H1 (cell line): Measurements from ENCODE around the gene F13B. TPM values are rescaled to one million over a fixed set of nuclear protein-coding genes. Genes with fewer than 3 reads are reported as not detected.
A peak's percentile ranks its signal among the peaks of the same experiment; 100 is the strongest.

Source experiments
- CTCF ChIA-PET: fragments of 300-600 bp; sonication (Branson Sonifier 250); formaldehyde crosslinking; loops from one replicate; lab custom pipeline; 2021; ENCODE audit not compliant: partially characterized antibody; lab: Charles Lee
- POLR2A ChIA-PET: fragments of 300-600 bp; sonication (Branson Sonifier 250); formaldehyde crosslinking; loops from one replicate; lab custom pipeline; 2021; ENCODE audit warnings: inconsistent platforms; ENCODE audit not compliant: partially characterized antibody; lab: Charles Lee
- DNase-seq, 2 experiments: peaks; one replicate each; pipeline versions ENCODE4 v3.0.0 to v3.0.0-alpha.2; 2010 to 2022; ENCODE audit warnings: low spot score in 2 of 2, low read depth in 1 of 2, mixed read lengths in 1 of 2
- FAIRE-seq: peaks from 2 replicates; lab custom pipeline; 2011; peaks lifted over from hg19 to GRCh38; lab: Jason Lieb, UNC
- H2AFZ ChIP-seq: 2 replicates; pipeline ENCODE4 v1.8.1; 2012; ENCODE audit warnings: low read length, inconsistent platforms
- H2AK5ac ChIP-seq: 2 replicates; pipeline ENCODE4 v1.6.1; 2013; ENCODE audit warnings: low read depth, low read length
- H2BK120ac ChIP-seq: replicated peaks from 2 replicates; pipeline ENCODE3; 2013; ENCODE audit warnings: low read depth, low read length, inconsistent platforms
- H2BK12ac ChIP-seq: 2 replicates; pipeline ENCODE4 v1.6.1; 2013; ENCODE audit warnings: low read depth, low read length
- H2BK15ac ChIP-seq: 2 replicates; pipeline ENCODE4 v1.6.1; 2013; ENCODE audit warnings: low read length
- H2BK20ac ChIP-seq: 2 replicates; pipeline ENCODE4 v1.6.1; 2013; ENCODE audit warnings: low read length
- H2BK5ac ChIP-seq: 2 replicates; pipeline ENCODE4 v1.6.1; 2013; ENCODE audit warnings: low read depth, low read length
- H3K14ac ChIP-seq: 2 replicates; pipeline ENCODE4 v1.6.1; 2013; ENCODE audit warnings: inconsistent platforms; ENCODE audit not compliant: insufficient read length
- H3K18ac ChIP-seq: 2 replicates; pipeline ENCODE4 v1.6.1; 2013; ENCODE audit warnings: low read length; ENCODE audit errors: extremely low read depth
- H3K23ac ChIP-seq: 2 replicates; pipeline ENCODE4 v1.6.1; 2013; ENCODE audit warnings: inconsistent platforms; ENCODE audit not compliant: insufficient read length
- H3K23me2 ChIP-seq: 2 replicates; pipeline ENCODE4 v1.6.1; 2013; ENCODE audit warnings: low read depth, low read length
- H3K27ac ChIP-seq: 2 replicates; pipeline ENCODE4 v1.6.1; 2011; ENCODE audit warnings: low read depth, low read length, inconsistent platforms
- H3K27me3 ChIP-seq, 4 experiments: replicated peaks in 1 of 4; 1 replicate in 1 of 4; 2 replicates in 3 of 4; pipeline versions ENCODE4 v1.6.1 to v1.8.1; 2011 to 2013; ENCODE audit warnings: low read length in 3 of 4, mild to moderate bottlenecking in 3 of 4, inconsistent platforms in 2 of 4, mixed read lengths in 2 of 4, moderate library complexity in 1 of 4; ENCODE audit not compliant: control insufficient read depth in 3 of 4, insufficient read depth in 3 of 4; ENCODE audit errors: extremely low read depth in 1 of 4
- H3K36me3 ChIP-seq, 4 experiments: 2 replicates each; pipeline versions ENCODE4 v1.6.1 to v1.8.1; 2011 to 2013; ENCODE audit warnings: mild to moderate bottlenecking in 4 of 4, low read length in 3 of 4, moderate library complexity in 2 of 4, control low read depth in 1 of 4, inconsistent platforms in 1 of 4; ENCODE audit not compliant: insufficient read depth in 4 of 4, control insufficient read depth in 2 of 4
- H3K4ac ChIP-seq: replicated peaks from 2 replicates; pipeline ENCODE3; 2013; ENCODE audit warnings: low read length, low read depth, mixed read lengths, inconsistent platforms; ENCODE audit not compliant: insufficient read length
- H3K4me1 ChIP-seq, 4 experiments: replicated peaks in 1 of 4; 1 replicate in 1 of 4; 2 replicates in 3 of 4; pipeline versions ENCODE4 v1.6.1 to v1.8.1; 2011 to 2013; ENCODE audit warnings: low read length in 3 of 4, inconsistent platforms in 2 of 4, mixed read lengths in 1 of 4; ENCODE audit not compliant: insufficient read depth in 4 of 4, control insufficient read depth in 3 of 4
- H3K4me2 ChIP-seq, 2 experiments: 2 replicates each; pipeline versions ENCODE4 v1.6.1 to v1.8.1; 2011 to 2013; ENCODE audit warnings: low read depth in 2 of 2, low read length in 2 of 2, control low read depth in 1 of 2, inconsistent platforms in 1 of 2, mild to moderate bottlenecking in 1 of 2; ENCODE audit not compliant: insufficient read depth in 1 of 2
- H3K4me3 ChIP-seq, 4 experiments: fragments of 200-600, 300-600 bp in 1 of 4; sonication (generic), shearing (Covaris generic), sonication (Bioruptor Twin) in 1 of 4; 2 replicates each; pipeline versions ENCODE4 v1.5.1 to v1.8.1; 2011 to 2016; ENCODE audit warnings: low read length in 4 of 4, low read depth in 3 of 4, control low read depth in 2 of 4, inconsistent platforms in 2 of 4, mild to moderate bottlenecking in 2 of 4, mixed read lengths in 1 of 4, moderate library complexity in 1 of 4; ENCODE audit not compliant: insufficient read depth in 2 of 4; ENCODE audit errors: extremely low read depth in 1 of 4
- H3K56ac ChIP-seq: replicated peaks from 2 replicates; pipeline ENCODE3; 2013; ENCODE audit warnings: low read depth, mild to moderate bottlenecking, mixed read lengths, low read length, inconsistent platforms; ENCODE audit not compliant: insufficient read length
- H3K79me1 ChIP-seq: 2 replicates; pipeline ENCODE4 v1.6.1; 2013; ENCODE audit warnings: low read depth, low read length, control low read depth
- H3K79me2 ChIP-seq, 2 experiments: 2 replicates each; pipeline versions ENCODE4 v1.6.1 to v1.8.1; 2012 to 2013; ENCODE audit warnings: low read length in 2 of 2, mild to moderate bottlenecking in 2 of 2, inconsistent platforms in 1 of 2; ENCODE audit not compliant: insufficient read depth in 2 of 2, control insufficient read depth in 1 of 2
- H3K9ac ChIP-seq, 4 experiments: replicated peaks in 1 of 4; 1 replicate in 1 of 4; 2 replicates in 3 of 4; pipeline versions ENCODE4 v1.6.1 to v1.8.1; 2011 to 2013; ENCODE audit warnings: low read depth in 3 of 4, low read length in 3 of 4, control low read depth in 2 of 4, mild to moderate bottlenecking in 2 of 4, moderate library complexity in 2 of 4, inconsistent platforms in 1 of 4; ENCODE audit errors: extremely low read depth in 1 of 4
- H3K9me3 ChIP-seq, 2 experiments: 2 replicates each; pipeline versions ENCODE4 v1.6.1 to v1.8.1; 2012 to 2013; ENCODE audit warnings: mild to moderate bottlenecking in 2 of 2, moderate library complexity in 2 of 2, control low read depth in 1 of 2, inconsistent platforms in 1 of 2, low read depth in 1 of 2, low read length in 1 of 2, mixed read lengths in 1 of 2; ENCODE audit not compliant: insufficient read depth in 2 of 2
- H4K20me1 ChIP-seq, 2 experiments: replicated peaks in 1 of 2; 2 replicates each; pipeline versions ENCODE3 to v1.8.1; 2011 to 2013; ENCODE audit warnings: inconsistent platforms in 2 of 2, low read length in 2 of 2, mild to moderate bottlenecking in 1 of 2; ENCODE audit not compliant: insufficient read depth in 2 of 2, control insufficient read depth in 1 of 2
- H4K5ac ChIP-seq: 2 replicates; pipeline ENCODE4 v1.6.1; 2013; ENCODE audit warnings: low read length, low read depth, mixed read lengths, inconsistent platforms; ENCODE audit not compliant: insufficient read length
- H4K8ac ChIP-seq: 2 replicates; pipeline ENCODE4 v1.8.0; 2013; ENCODE audit warnings: mild to moderate bottlenecking, moderate library complexity, low read length, inconsistent platforms; ENCODE audit not compliant: insufficient read depth; ENCODE audit errors: extremely low read depth
- H4K91ac ChIP-seq: replicated peaks from 2 replicates; pipeline ENCODE3; 2013; ENCODE audit warnings: low read length, mixed read lengths, inconsistent platforms; ENCODE audit not compliant: insufficient read length
- CTBP2 ChIP-seq: IDR thresholded peaks from 2 replicates; pipeline ENCODE4 v1.7.0; 2011; ENCODE audit warnings: borderline replicate concordance, mild to moderate bottlenecking, moderate library complexity, mixed read lengths, low read length; ENCODE audit not compliant: insufficient read depth, insufficient read length
- E2F6 ChIP-seq: IDR thresholded peaks from 2 replicates; pipeline ENCODE4 v1.6.1; 2012; ENCODE audit warnings: inconsistent platforms
- EP300 ChIP-seq, 2 experiments: IDR thresholded peaks; 1 replicate in 1 of 2; 2 replicates in 1 of 2; pipeline ENCODE4 v1.6.1; 2011 to 2012; ENCODE audit warnings: low read depth in 2 of 2, low read length in 2 of 2, mild to moderate bottlenecking in 2 of 2, borderline replicate concordance in 1 of 2, inconsistent platforms in 1 of 2, moderate library complexity in 1 of 2
- JUN ChIP-seq: IDR thresholded peaks from 2 replicates; pipeline ENCODE4 v1.6.1; 2011; ENCODE audit warnings: low read depth, mild to moderate bottlenecking, improper control_type of control experiment, low read length
- JUND ChIP-seq: IDR thresholded peaks from 2 replicates; pipeline ENCODE4 v1.6.1; 2011; ENCODE audit warnings: mild to moderate bottlenecking, improper control_type of control experiment, low read length
- KDM4A ChIP-seq: IDR thresholded peaks from one replicate; pipeline ENCODE4 v1.7.1; 2012; ENCODE audit warnings: low read depth, mild to moderate bottlenecking, moderate library complexity, low read length, inconsistent platforms; ENCODE audit not compliant: severe bottlenecking
- KDM5A ChIP-seq: fragments of 200-600 bp; IDR thresholded peaks from 2 replicates; pipeline ENCODE4 v1.7.1; 2012; ENCODE audit warnings: mild to moderate bottlenecking, low read length, inconsistent platforms, mixed read lengths
- MAX ChIP-seq: IDR thresholded peaks from 2 replicates; pipeline ENCODE4 v1.6.1; 2012; ENCODE audit warnings: inconsistent platforms
- POLR2A ChIP-seq, 2 experiments: IDR thresholded peaks; 1 replicate in 1 of 2; 2 replicates in 1 of 2; pipeline ENCODE4 v1.6.1; 2011; ENCODE audit warnings: low read depth in 2 of 2, low read length in 2 of 2, mild to moderate bottlenecking in 2 of 2; ENCODE audit errors: control extremely low read depth in 1 of 2
- SIN3A ChIP-seq, 2 experiments: IDR thresholded peaks in 1 of 2; conservative IDR thresholded peaks in 1 of 2; 2 replicates each; pipeline ENCODE4 v1.6.1; 2011 to 2012; ENCODE audit warnings: low read length in 2 of 2, improper control_type of control experiment in 1 of 2, low read depth in 1 of 2, mild to moderate bottlenecking in 1 of 2
- TAF7 ChIP-seq: optimal IDR thresholded peaks from 2 replicates; pipeline ENCODE3; 2011; ENCODE audit warnings: low read depth, mild to moderate bottlenecking, inconsistent platforms, low read length, moderate library complexity, borderline replicate concordance
- TBP ChIP-seq: IDR thresholded peaks from 2 replicates; pipeline ENCODE4 v1.6.1; 2011; ENCODE audit warnings: low read depth, low read length, improper control_type of control experiment
- ZNF274 ChIP-seq: IDR thresholded peaks from 2 replicates; pipeline ENCODE4 v1.7.0; 2012; ENCODE audit warnings: low read length, borderline replicate concordance; ENCODE audit errors: extremely low read depth
- WGBS, 2 experiments: shearing (Covaris generic) in 1 of 2; methylation state at CpG; one replicate each; pipeline versions ENCODE4 v1.1.6 to v1.1.7; 2013 to 2015; ENCODE audit warnings: low lambda C conversion rate in 2 of 2, mixed read lengths in 2 of 2, inconsistent platforms in 1 of 2, low coverage in 1 of 2, missing lambda C conversion rate in 1 of 2; ENCODE audit not compliant: insufficient replicate concordance in 2 of 2, insufficient coverage in 1 of 2, insufficient read length in 1 of 2; ENCODE audit errors: extremely low coverage in 1 of 2, missing lambda C conversion rate in 1 of 2; 5-methylcytosine and 5-hydroxymethylcytosine counted together
- polyA plus RNA-seq, 7 experiments: library from polyadenylated mRNA; depleted of rRNA in 3 of 7; stranded (reverse) in 5 of 7; unstranded in 2 of 7; fragments of >200 nt in 5 of 7; fragments of 200-250 nt in 2 of 7; gene quantifications; 1 replicate in 5 of 7; 2 replicates in 1 of 7; 4 replicates in 1 of 7; pipeline versions ENCODE4 v1.2.1 to v1.2.3, GENCODE V29; 2011 to 2013; ENCODE audit warnings: missing spikeins in 2 of 7, mixed read lengths in 2 of 7
- total RNA-seq: library from RNA; stranded (reverse); fragmentation: NEBNext Ultra II Directional; extraction: Animal tissue kit (Norgen Biotek cat#: 25700); gene quantifications from 2 replicates; pipeline ENCODE4 v1.2.1, GENCODE V29; 2021

F13B gene
- total and polyA plus RNA-seq, 2 of the 8 experiments (the other 6 are each of a cell fraction or from before 2014, with no cell fraction given) = not detected

- DNase-seq (no peak), FAIRE-seq (no peak)
- Histone ChIP-seq H4K20me1 (no peaks in the 10 kb centered on the region), H2AK5ac (no peak overlapping the region), H3K4me3 (no peak overlapping the region), H3K23me2 (no peaks in the 10 kb centered on the region), H2AFZ (no peak overlapping the region), H3K27ac (no peak overlapping the region), H3K4me2 (no peak overlapping the region), H4K5ac (no peak overlapping the region), H2BK5ac (no peak overlapping the region), H2BK12ac (no peak overlapping the region), H3K18ac (no peak overlapping the region), H3K9me3 (peaks cover 14 to 16% of the 10 kb centered on the region in 2 experiments), H2BK20ac (no peak overlapping the region), H3K4me1 (no peaks in the 10 kb centered on the region), H4K8ac (no peak overlapping the region), H3K56ac (no peak overlapping the region), H3K36me3 (peaks cover 0 to 3% (median 1%) of the 10 kb centered on the region in 4 experiments; a peak in 2 of 8 replicates), H3K9ac (peak overlapping the region in 1 of 4 experiments; percentile 8; a peak in 1 of 7 replicates), H2BK120ac (no peak overlapping the region), H3K79me2 (no peaks in the 10 kb centered on the region), H2BK15ac (no peak overlapping the region), H3K23ac (no peak overlapping the region), H3K79me1 (no peaks in the 10 kb centered on the region), H3K4ac (no peak overlapping the region), H3K27me3 (no peaks in the 10 kb centered on the region), H4K91ac (no peak overlapping the region), H3K14ac (no peak overlapping the region)
- CTCF ChIA-PET = no interaction called here
- WGBS, 2 experiments = 83 to 100% methylated on average over 1 of the region's 1 CpG
- POLR2A ChIA-PET = no interaction called here
- TF ChIP-seq CTBP2 (no peak), EP300 (IDR thresholded peaks at IDR 0.05; ENCODE audit: borderline replicate concordance in 1 of 2, low read depth in 2 of 2, low read length in 2 of 2) (no peak), TAF7 (no peak), ZNF274 (no peak), KDM4A (no peak), POLR2A (IDR thresholded peaks at IDR 0.05; ENCODE audit: control extremely low read depth in 1 of 2, low read depth in 2 of 2, low read length in 2 of 2) (no peak), KDM5A (no peak), TBP (no peak), E2F6 (no peak), JUN (no peak), SIN3A (conservative IDR thresholded peaks at IDR 0.05 in 1 of 2, IDR thresholded peaks at IDR 0.05 in 1 of 2; ENCODE audit: low read depth in 1 of 2, low read length in 2 of 2) (no peak), MAX (no peak), JUND (no peak)
Observed at GRCh38 chr1:197076585-197076984, 9.5 kb upstream of the F13B start.
